Natural killer cell treated with Interleukin-12 subunit alpha and Interleukin-12 subunit beta and Interleukin-15 and Interleukin-18, amount 100 ng/mL, for 72 hours (primary cell): ENCODE measurements around the gene SEC24D. TPM values are rescaled to one million over a fixed set of nuclear protein-coding genes. Genes with fewer than 3 reads are reported as not detected.

Experiments used
- ATAC-seq, 2 donors: fragments of 150-1000 bp; cut with Tn5 transposase in 1 of 2; sonication (Bioruptor Pico), chemical (Tn5 transposase) in 1 of 2; 2 replicates each; pipeline ENCODE4 v1.10.0; 2021
- DNase-seq: peaks from one replicate; pipeline ENCODE4 v3.0.0; 2022; ENCODE audit warnings: low spot score
- H3K27ac Mint-ChIP-seq, 2 donors: 1 replicate in 1 of 2; 2 replicates in 1 of 2; pipeline ENCODE4 v1.8.0; 2022; ENCODE audit warnings: mixed read lengths in 2 of 2, mild to moderate bottlenecking in 1 of 2, moderate library complexity in 1 of 2
- H3K27me3 Mint-ChIP-seq, 2 donors: 1 replicate in 1 of 2; 2 replicates in 1 of 2; pipeline ENCODE4 v1.8.0; 2022; ENCODE audit warnings: mixed read lengths in 2 of 2
- H3K36me3 Mint-ChIP-seq: one replicate; pipeline ENCODE4 v1.8.0; 2022; ENCODE audit warnings: mixed read lengths
- H3K4me1 Mint-ChIP-seq, 2 donors: 1 replicate in 1 of 2; 2 replicates in 1 of 2; pipeline ENCODE4 v1.8.0; 2022; ENCODE audit warnings: low read depth in 2 of 2, mixed read lengths in 2 of 2, mild to moderate bottlenecking in 1 of 2
- H3K4me3 Mint-ChIP-seq: one replicate; pipeline ENCODE4 v1.8.0; 2022; ENCODE audit warnings: mixed read lengths
- H3K9me3 Mint-ChIP-seq: 2 replicates; pipeline ENCODE4 v1.8.0; 2022; ENCODE audit warnings: mixed read lengths
- total RNA-seq, 2 donors: library from RNA; stranded (reverse); gene quantifications; one replicate each; pipeline ENCODE4 v1.2.3, GENCODE V29; 2022

Gene SEC24D
- total RNA-seq, 2 donors from 2014 or later: 76.7 to 89.9 TPM

DNA sequence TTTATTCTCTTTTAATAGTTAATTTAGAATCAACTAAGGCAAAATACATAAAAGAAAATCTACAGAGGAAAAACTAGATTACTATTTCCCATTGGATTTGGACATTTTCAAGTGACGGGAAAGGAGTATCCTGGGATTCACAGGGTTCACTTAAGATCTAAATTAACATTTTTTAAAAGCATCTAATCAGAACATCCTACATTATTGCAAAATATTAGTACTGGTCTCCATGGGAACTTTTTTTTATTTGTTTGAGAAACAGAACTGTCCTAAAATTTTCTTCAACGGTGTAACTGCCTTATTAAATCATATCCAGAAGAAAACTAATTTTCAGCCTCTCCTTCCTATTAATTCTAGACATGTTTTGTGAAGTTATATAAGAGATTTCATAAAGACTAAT, 81.0 kb downstream of the SEC24D start:
- H3K4me1 Mint-ChIP-seq: peaks cover 8 to 9% of the 10 kb centered on the region in 2 donors
- no peaks in the 10 kb centered on the region for H3K9me3 Mint-ChIP-seq
- ATAC-seq: no peak
- no peak overlapping the region for H3K27ac Mint-ChIP-seq
- no peak for DNase-seq
- no peaks in the 10 kb centered on the region for H3K27me3 Mint-ChIP-seq
- H3K36me3 Mint-ChIP-seq: peaks cover 25% of the 10 kb centered on the region
- H3K4me3 Mint-ChIP-seq: no peak overlapping the region

GRCh38 chr4:118753685-118754084, 82.2 kb downstream of the SEC24D start:
- Mint-ChIP-seq H3K27ac (no peak overlapping the region), H3K4me3 (no peak overlapping the region), H3K27me3 (no peaks in the 10 kb centered on the region), H3K4me1 (no peaks in the 10 kb centered on the region), H3K36me3 (peaks cover 15% of the 10 kb centered on the region), H3K9me3 (no peaks in the 10 kb centered on the region)
- no peak for DNase-seq
- ATAC-seq: no peak

- no peak overlapping the region for H3K4me3 Mint-ChIP-seq
- H3K27ac Mint-ChIP-seq: no peak overlapping the region
Observed at GRCh38 chr4:118753096-118753495, 82.8 kb downstream of the SEC24D start.

DNA sequence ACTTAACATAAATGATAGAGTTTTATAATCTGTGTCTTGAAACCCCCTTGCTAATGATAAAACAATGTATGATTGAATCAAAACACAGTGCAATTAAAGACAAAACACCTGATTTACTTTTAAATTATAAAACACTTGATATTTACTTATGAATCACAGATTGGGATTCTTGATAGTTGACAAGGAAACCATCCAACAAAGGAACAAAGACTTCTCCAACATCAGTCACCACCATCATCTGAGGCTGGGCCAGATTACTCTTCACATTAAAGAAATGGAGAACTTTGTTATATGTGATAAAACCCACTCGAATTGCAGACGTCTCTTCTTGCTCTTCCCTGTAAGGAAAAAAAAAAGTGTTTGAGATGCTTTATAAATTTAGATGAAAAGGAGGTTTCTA, 83.4 kb downstream of the SEC24D start:
- Mint-ChIP-seq H3K9me3 (no peaks in the 10 kb centered on the region), H3K4me1 (no peaks in the 10 kb centered on the region), H3K27ac (no peak overlapping the region), H3K36me3 (peaks cover 15% of the 10 kb centered on the region), H3K4me3 (no peak overlapping the region), H3K27me3 (no peaks in the 10 kb centered on the region)
- no peak for DNase-seq
- no peak for ATAC-seq

More at GRCh38 chr4:118753096-118753495, 82.8 kb downstream of the SEC24D start:
- H3K4me1 Mint-ChIP-seq: no peaks in the 10 kb centered on the region
- H3K36me3 Mint-ChIP-seq: peaks cover 15% of the 10 kb centered on the region
- DNase-seq (no peak), ATAC-seq (no peak)
- H3K27me3 Mint-ChIP-seq: no peaks in the 10 kb centered on the region
- H3K9me3 Mint-ChIP-seq: no peaks in the 10 kb centered on the region

DNA sequence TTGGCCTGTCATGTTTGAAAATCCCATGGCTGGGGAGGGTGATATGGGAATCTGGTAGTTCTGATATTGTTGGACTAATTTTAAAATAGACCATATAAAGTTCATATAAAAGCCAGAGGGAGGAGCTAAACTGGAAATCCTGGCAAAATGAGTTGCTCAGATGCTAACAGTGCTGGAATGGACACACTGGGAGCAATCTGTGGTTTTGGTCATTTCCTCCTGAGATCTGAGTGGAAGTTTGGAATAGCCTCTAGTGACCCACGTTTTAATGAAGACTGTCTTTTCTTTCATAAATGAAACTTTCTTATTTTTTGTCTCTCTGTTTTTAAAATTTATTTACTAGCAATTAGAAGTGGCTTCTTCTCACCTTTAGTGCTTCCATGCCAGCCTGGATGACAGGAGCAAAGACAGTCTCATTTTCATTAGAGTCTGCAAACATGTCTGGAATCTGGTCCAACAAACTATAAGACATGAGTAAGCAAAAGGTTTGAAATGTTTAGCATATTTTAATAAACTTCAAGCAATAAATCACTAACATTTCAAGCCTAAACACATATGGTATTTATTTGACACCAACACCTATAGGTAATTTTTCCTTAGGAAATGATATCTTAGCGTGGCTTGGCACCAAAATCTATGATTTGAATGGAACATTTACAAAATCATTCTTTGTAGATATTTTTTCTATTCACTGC, 84.2 kb downstream of the SEC24D start:
- H3K36me3 Mint-ChIP-seq: peaks cover 9% of the 10 kb centered on the region
- no peaks in the 10 kb centered on the region for H3K9me3 Mint-ChIP-seq
- no peak overlapping the region for H3K27ac Mint-ChIP-seq
- H3K4me1 Mint-ChIP-seq: no peaks in the 10 kb centered on the region
- ATAC-seq (no peak), DNase-seq (no peak)
- H3K4me3 Mint-ChIP-seq: no peak overlapping the region
- no peaks in the 10 kb centered on the region for H3K27me3 Mint-ChIP-seq

DNA sequence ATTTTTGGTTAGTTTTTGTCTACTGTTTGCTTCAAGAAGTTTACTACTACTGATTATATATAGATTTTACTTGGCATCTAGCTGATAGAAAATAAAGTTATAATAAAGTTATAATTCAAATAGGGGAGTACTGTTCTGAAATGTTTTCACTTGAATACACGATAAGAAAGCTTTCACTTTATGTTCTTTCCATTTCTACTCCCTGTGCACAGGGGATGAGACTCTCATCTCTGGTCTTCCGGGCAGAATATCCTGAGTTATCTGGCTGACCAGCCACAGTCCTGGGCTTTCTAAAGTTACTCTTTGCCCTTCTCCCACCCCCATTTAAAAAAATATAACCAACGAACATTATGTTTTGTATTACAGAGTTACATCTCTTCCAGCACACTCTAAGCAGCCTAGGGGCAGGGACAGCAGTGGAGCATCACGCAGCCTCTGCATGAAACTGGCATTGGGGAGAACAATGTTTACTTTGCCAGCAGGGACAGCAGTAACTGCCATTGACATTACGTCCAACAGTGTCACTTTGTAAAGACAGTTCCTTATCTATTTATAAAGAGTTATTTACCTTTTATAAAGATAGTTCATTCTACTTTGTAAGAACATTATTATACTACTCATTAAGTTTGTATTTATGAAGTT, 86.5 kb downstream of the SEC24D start:
- Mint-ChIP-seq H3K27me3 (no peaks in the 10 kb centered on the region), H3K36me3 (peaks cover 14% of the 10 kb centered on the region), H3K4me3 (no peak overlapping the region), H3K27ac (no peak overlapping the region), H3K9me3 (no peaks in the 10 kb centered on the region), H3K4me1 (no peaks in the 10 kb centered on the region)
- ATAC-seq (no peak), DNase-seq (no peak)

- Mint-ChIP-seq H3K9me3 (no peaks in the 10 kb centered on the region), H3K4me3 (no peak overlapping the region), H3K36me3 (peaks cover 15% of the 10 kb centered on the region), H3K4me1 (no peaks in the 10 kb centered on the region), H3K27ac (no peak overlapping the region), H3K27me3 (no peaks in the 10 kb centered on the region)
- DNase-seq: no peak
- ATAC-seq: no peak
Observed at GRCh38 chr4:118746251-118746919, 89.5 kb downstream of the SEC24D start.

- DNase-seq: no peak
- H3K4me3 Mint-ChIP-seq: no peak overlapping the region
Observed at GRCh38 chr4:118745357-118745756, 90.6 kb downstream of the SEC24D start.

GRCh38 chr4:118743867-118744266, 92.1 kb downstream of the SEC24D start:
- Mint-ChIP-seq H3K36me3 (peaks cover 21% of the 10 kb centered on the region), H3K27ac (no peak overlapping the region), H3K9me3 (no peaks in the 10 kb centered on the region), H3K4me3 (no peak overlapping the region), H3K27me3 (no peaks in the 10 kb centered on the region), H3K4me1 (no peaks in the 10 kb centered on the region)
- DNase-seq: no peak
- no peak for ATAC-seq

More at GRCh38 chr4:118745357-118745756, 90.6 kb downstream of the SEC24D start:
- Mint-ChIP-seq H3K27me3 (no peaks in the 10 kb centered on the region), H3K9me3 (no peaks in the 10 kb centered on the region), H3K4me1 (no peaks in the 10 kb centered on the region), H3K27ac (no peak overlapping the region), H3K36me3 (peaks cover 15% of the 10 kb centered on the region)
- no peak for ATAC-seq

- no peaks in the 10 kb centered on the region for H3K27me3 Mint-ChIP-seq
- H3K36me3 Mint-ChIP-seq: peaks cover 30% of the 10 kb centered on the region
- DNase-seq: no peak
- H3K4me1 Mint-ChIP-seq: no peaks in the 10 kb centered on the region
- H3K4me3 Mint-ChIP-seq: no peak overlapping the region
- no peak overlapping the region for H3K27ac Mint-ChIP-seq
- no peak for ATAC-seq
- H3K9me3 Mint-ChIP-seq: no peaks in the 10 kb centered on the region
Observed at GRCh38 chr4:118742050-118742449, 93.9 kb downstream of the SEC24D start.

GRCh38 chr4:118741301-118741855, 94.5 kb downstream of the SEC24D start:
- Mint-ChIP-seq H3K4me1 (no peaks in the 10 kb centered on the region), H3K9me3 (no peaks in the 10 kb centered on the region), H3K27me3 (no peaks in the 10 kb centered on the region), H3K27ac (no peak overlapping the region), H3K36me3 (peaks cover 30% of the 10 kb centered on the region), H3K4me3 (no peak overlapping the region)
- ATAC-seq: no peak
- DNase-seq: no peak

- H3K36me3 Mint-ChIP-seq: peaks cover 30% of the 10 kb centered on the region
Observed at GRCh38 chr4:118740869-118741268, 95.1 kb downstream of the SEC24D start.

DNA sequence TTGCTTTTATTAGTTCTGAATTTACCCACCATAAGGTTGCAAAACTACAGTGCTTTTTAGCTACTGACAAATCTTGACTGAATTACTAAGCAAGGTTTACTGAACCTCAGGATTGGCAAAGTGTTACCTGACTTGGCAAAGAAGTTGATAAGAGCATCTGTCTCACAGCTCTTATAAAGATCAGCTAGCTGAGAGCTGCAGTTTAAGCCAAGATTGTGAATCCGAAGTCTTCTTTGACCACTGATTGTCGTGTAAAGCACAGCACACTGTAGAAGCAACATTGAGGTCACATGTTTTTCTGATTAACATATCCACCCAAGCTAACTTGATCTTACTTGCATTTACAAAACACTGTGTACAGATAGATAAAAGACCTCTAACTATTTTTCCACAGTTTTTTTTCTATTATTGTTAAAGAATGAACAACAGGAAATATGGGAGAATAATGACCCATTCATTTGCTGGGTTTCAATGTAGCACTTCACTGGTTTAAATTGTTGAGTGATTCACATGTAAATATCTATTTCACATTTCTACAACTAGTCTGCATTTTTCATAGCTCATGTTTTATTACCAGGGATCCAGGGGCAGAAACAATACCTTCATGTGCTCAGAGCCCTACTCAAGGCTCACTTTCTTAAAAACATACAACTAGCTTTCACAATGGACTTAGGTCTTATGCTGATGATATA, 96.8 kb downstream of the SEC24D start:
- no peaks in the 10 kb centered on the region for H3K4me1 Mint-ChIP-seq
- ATAC-seq (no peak), DNase-seq (no peak)
- no peak overlapping the region for H3K4me3 Mint-ChIP-seq
- H3K36me3 Mint-ChIP-seq: peaks cover 28% of the 10 kb centered on the region
- no peaks in the 10 kb centered on the region for H3K9me3 Mint-ChIP-seq
- H3K27ac Mint-ChIP-seq: no peak overlapping the region
- no peaks in the 10 kb centered on the region for H3K27me3 Mint-ChIP-seq

More at GRCh38 chr4:118740869-118741268, 95.1 kb downstream of the SEC24D start:
- Mint-ChIP-seq H3K27ac (no peak overlapping the region), H3K4me1 (no peaks in the 10 kb centered on the region), H3K27me3 (no peaks in the 10 kb centered on the region), H3K4me3 (no peak overlapping the region), H3K9me3 (no peaks in the 10 kb centered on the region)
- ATAC-seq: no peak
- no peak for DNase-seq
